HG03060 (cell line): ENCODE data around the gene ACER2.
A peak's percentile ranks its signal among the peaks of the same experiment; 100 is the strongest.
"Not testable (repeated sequence)": the region's sequence is repeated elsewhere in the genome, so short reads cannot be mapped to it uniquely, and the experiment has no call there.

Source experiments
- ATAC-seq: cut with Tn5 transposase; IDR thresholded peaks from one replicate; pipeline ENCODE4 v1.9.1; 2021; ENCODE audit warnings: low read depth, moderate number of reproducible peaks; ENCODE audit not compliant: unreplicated experiment

The ACER2 gene

DNA sequence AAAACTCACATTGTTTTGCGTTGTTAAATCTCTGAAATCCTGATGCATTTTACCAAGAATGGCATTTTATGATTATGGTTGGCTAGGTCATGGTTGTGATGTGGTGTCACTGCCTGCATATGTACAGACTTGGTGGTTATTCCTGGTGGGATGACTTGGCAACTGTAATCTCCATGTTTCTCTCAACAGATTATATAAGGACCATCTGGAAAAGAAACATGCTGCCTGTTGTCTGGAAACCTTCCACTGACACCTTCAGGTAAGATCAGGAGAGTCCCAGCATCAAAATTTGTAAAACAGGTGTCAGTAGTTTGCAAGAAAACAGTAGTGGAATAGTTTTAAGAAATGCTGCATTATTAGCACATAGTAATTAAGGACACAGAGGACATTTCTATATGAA, 3.0 kb upstream of the ACER2 start:
- ATAC-seq, result no peak

DNA sequence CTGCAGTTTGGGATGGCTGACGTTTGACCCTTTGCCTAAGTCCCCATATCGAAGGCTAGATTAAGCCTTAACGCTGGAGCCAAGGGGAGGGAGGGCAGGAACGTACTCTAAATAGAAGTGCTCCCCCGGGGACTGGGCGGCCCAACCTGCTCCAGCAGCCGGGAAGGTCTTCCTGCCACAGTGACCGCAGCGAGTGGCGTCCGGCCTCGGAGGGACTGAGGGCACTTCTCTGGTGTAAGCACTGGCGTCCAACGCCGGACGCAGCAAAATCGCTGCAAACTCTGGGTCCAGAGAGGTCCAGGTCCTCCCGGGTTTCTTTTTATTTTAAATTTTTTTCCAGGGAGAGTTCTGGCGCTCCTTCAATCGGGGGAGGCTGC, 505 bp upstream of the ACER2 start:
- no peak for ATAC-seq

GRCh38 chr9:19409401-19410194, 789 bp downstream of the ACER2 start:
- no peak for ATAC-seq

- no peak for ATAC-seq
Observed at GRCh38 chr9:19410195-19410503, 1.3 kb downstream of the ACER2 start.

DNA sequence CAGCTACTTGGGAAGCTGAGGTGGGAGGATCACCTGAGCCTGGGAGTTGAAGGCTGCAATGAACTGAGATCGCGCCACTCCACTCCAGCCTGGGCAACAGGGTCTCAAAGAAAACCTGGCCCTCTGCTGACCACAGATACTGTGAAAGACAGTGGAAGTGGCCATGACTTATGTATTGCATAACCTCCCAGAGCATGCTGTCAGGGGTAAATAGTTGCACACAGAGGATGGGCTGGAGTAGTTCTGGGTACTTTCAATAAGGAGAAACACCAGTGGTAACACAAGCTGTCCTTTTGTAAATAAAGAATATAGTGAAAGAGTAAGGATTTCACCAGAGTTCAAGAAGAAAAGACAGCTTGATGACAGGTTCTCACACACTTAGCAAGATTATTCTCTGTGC, 1.8 kb downstream of the ACER2 start:
- ATAC-seq, result no peak

DNA sequence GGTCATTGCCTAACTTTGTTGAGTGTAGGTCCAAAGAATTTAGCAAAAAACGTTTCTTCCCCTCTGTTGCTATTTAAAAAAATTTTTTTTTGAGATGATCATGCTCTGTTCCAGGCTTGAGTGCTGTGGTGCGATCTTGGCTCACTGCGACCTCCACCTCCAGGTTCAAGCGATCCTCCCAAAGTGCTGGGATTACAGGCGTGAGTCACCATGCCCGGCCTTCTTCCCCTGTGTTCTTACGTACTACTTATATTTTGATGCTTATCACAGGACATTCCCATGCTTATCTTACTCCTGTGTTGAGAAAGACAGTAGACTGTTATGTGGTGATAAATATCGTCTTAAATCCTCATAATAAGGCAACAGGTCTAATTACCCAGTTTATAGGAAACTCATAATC, 2.5 kb downstream of the ACER2 start:
- ATAC-seq, result no peak

DNA sequence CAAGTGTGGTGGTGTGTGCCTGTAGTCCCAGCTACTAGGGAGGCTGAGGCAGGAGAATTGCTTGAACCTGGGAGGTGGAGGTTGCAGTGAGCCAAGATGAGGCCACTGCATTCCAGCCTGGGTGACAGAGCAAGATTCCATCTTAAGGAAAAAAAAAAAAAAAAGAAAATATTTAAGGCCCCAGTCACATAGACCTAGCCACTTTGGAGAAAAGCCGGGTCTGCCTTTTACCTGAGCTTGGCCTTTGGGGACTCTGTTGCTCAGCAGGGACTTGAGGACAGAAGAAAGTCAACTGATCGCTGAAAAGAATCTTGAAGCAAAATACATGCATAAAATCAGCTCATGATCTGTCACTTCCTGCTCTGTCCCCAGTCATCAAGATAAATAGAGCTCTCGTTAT, 4.6 kb downstream of the ACER2 start:
- ATAC-seq, result not testable (repeated sequence)

GRCh38 chr9:19416143-19416542, 7.3 kb downstream of the ACER2 start:
- ATAC-seq, result no peak

GRCh38 chr9:19420877-19421276, 12.1 kb downstream of the ACER2 start:
- ATAC-seq, result no peak

- no peak for ATAC-seq
Observed at GRCh38 chr9:19423163-19423562, 14.4 kb downstream of the ACER2 start.

DNA sequence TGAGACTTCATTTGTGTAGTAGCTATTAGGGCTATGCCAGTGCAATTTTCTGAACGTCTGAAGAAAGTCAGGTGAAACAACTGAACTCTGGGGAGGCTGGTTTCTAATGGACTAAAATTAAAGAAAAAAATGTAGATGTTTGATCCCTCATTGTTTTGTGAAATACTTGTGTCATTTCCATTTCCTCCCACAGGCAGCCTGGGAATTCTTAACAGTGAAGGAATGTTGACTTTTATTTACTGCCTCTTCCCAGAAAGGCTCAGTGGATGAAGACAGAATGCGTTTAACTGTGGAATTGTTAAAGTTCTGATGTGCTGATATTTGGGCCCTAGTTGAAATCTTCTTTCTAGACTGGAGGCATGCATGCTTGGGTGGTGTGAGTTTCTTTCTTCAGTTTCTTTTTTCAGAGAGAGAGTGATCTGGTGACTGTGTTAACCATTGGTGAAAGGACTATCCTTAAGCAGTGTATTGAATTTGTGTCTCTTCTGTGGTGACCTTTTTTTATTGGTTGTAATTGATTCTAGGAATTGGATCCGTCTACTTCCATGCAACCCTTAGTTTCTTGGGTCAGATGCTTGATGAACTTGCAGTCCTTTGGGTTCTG, 15.5 kb downstream of the ACER2 start:
- ATAC-seq, result no peak

DNA sequence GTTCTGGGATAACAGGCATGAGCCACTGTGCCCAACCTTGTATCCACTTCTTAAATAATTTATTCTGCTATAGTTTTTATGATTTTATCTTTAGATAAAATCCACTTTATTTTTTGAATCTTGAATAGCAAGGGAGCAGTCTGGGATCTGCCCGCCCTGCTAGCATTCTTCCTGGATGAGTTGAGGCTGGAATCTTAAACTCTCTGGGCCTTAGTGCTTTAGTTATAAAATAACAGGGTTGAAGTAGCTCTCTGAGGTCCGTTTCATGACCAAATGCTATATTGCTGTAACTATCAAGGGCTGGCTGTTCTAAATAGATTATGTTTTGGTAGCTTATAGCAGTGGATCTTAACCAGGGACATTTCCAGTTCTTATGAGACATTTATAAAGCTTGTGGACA, 20.8 kb downstream of the ACER2 start:
- no peak for ATAC-seq

- no peak for ATAC-seq
Observed at GRCh38 chr9:19430201-19430760, 21.5 kb downstream of the ACER2 start.

DNA sequence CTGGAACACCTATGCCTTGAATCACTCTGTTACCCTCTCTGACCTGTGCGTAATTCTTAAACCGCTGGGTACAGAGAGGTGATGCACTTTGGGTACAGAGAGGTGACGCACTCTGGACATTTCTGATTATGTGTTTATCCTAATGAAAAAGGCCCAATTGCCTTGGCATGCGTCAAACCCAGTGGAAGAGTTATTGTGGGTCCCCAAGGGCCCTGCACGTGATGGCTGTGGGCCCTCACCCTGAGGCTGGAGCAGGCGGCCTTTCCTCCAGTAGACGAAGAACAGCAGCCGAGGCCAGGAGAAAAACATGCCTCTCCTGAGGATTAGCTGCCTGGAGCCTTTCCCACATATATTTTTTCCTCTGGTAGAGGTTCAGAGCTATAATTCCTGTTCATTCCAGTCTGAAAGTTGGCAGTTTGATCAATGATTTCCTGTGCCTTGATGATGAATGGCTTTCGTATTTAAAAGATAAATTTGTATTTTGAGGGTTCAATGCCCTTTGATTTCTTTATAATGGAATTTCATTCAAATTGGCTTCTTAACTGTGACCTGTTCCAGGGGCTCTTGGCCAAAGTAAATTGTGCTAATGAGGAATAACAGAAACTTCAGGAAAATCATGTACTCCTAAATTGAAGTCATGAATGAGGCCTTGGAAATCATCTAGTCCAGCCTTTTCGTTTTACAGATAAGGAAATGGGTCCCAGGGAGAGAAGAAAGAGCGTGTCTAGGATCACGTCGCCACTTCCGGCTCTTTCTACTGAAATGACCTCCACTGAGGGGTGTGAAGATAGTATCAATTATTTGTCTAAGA, 22.8 kb downstream of the ACER2 start:
- ATAC-seq, result no peak

DNA sequence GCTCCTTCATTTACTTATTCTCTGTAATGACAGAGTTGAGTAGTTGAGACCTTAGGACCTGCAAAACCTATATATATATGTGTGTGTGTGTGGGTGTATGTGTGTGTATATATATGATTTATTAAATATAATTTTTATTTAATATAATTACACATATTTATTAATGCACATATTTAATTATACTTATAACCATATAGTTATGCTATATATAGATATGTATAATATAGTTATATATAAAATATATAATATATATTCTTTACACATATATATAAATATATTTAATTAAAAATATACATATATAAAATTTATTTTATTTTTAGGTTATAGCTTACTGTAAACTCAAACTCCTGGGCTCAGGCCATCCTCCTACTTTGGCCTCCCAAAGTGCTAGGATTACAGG, 23.7 kb downstream of the ACER2 start:
- ATAC-seq, result no peak

- not testable (repeated sequence) for ATAC-seq
Observed at GRCh38 chr9:19433729-19434128, 24.9 kb downstream of the ACER2 start.

DNA sequence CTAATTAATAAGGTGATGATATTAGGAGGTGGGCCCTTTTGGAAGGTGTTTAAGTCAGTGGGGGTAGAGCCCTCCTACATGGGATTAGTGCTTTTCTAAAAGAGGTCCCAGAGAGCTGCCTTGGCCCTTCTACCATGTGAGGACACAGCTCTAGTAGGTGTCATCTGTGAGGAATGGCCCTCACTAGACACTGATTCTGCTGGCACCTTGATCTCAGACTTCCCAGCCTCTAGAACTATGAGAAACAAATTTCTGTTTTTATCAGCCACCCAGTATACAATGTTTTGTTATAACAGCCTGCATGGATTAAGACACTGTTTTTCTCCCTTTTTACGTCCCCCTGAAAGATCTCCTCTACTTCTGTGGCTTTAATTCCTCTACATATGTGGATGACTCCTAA, 31.6 kb downstream of the ACER2 start:
- no peak for ATAC-seq

DNA sequence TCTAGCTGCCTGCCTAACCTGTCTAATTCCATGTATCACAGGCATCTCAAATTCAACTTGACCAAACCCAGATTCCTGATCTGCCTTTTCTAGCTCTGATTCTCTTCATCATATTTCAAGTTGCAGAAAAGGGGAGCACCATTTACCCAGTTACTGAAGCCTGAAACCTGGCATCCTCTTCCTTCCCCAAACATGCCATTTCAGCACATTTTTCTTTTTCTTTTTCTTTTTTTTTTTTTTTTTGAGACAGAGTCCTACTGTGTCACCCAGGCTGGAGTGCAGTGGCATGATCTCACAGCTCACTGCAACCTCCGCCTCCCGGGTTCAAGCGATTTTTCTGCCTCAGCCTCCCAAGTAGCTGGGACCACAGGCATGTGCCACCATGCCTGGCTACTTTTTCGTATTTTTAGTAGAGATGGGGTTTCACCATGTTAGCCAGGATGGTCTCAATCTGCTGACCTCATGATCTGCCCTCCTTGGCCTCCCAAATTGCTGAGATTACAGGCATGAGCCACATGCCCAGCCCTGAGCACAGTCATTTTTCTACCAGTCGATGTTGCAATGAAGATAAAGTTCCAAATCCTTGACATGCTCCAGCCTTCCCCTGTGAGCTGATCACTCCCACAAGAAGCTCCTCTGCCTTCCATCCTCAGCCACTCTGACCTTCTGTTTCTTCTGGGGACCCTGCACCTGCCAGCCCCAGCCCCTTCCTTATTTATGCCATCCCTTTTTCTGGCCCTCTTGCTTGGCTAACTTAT, 32.2 kb downstream of the ACER2 start:
- no peak for ATAC-seq

- ATAC-seq, result peak; percentile 91
Observed at GRCh38 chr9:19441730-19442129, 32.9 kb downstream of the ACER2 start.

DNA sequence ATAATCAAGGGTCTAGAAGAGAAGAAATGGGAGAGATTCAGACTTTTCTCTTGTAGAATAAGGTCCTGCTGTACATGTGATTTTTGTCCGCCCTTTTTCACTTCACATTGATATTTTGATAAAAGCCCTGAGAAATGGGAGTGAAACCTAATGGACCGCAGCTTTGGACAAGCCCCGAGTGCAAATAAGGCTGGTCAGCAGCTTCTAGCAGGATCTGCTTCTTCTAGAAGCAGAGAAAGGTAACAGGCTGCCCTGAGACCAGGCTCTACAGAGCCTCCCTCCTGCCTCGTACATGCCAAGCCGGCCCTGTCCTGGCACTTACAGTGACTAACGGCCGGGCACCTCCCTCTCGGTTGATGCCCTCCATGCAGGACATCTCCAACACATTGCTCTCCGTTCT, 33.4 kb downstream of the ACER2 start:
- no peak for ATAC-seq

GRCh38 chr9:19445452-19445851, 36.6 kb downstream of the ACER2 start:
- no peak for ATAC-seq
